NCI-H2196 treated with DMSO at 0.1 percent for 48 hours (cell line): ENCODE measurements around the gene MARCO.
"Not testable (repeated sequence)": the region's sequence is repeated elsewhere in the genome, so short reads cannot be mapped to it uniquely, and the experiment has no call there.

Experiments used
- DNase-seq: peaks from one replicate; lab custom pipeline; 2025; ENCODE audit not compliant: unreplicated experiment; lab: John Stamatoyannopoulos, UW

MARCO gene

GRCh38 chr2:118974103-118974993 is 32.4 kb downstream of the MARCO start:
- no peak for DNase-seq

GRCh38 chr2:118975133-118975532 is 33.1 kb downstream of the MARCO start:
- DNase-seq, result no peak

GRCh38 chr2:118978064-118978463 is 36.1 kb downstream of the MARCO start:
- no peak for DNase-seq

- DNase-seq, result no peak
Measured at GRCh38 chr2:118979152-118979861, 37.3 kb downstream of the MARCO start.

- no peak for DNase-seq
Measured at GRCh38 chr2:118980022-118980421, 38.0 kb downstream of the MARCO start.

GRCh38 chr2:118980573-118980972 is 38.6 kb downstream of the MARCO start:
- DNase-seq, result no peak

DNA sequence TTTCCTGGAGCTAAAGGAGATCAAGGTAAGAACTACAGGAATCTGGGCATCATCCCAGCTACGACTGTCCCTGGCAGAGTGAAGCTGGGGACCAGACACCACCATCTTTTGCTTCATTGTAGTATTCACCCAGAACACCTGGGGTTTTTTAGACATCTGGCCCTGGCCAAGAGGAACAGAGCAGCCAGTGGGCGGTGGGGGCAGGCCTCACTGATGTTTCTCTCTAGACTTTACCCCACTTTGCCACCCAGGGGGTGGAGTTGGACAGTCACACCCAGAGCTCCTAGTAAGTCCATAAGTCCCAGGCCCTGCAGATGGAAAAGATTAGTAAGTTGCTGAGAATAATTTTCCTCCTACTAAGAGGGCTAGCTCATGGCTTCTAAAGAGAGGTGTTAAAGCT is 39.6 kb downstream of the MARCO start:
- DNase-seq, result no peak

GRCh38 chr2:118982039-118982438 is 40.0 kb downstream of the MARCO start:
- DNase-seq, result no peak

DNA sequence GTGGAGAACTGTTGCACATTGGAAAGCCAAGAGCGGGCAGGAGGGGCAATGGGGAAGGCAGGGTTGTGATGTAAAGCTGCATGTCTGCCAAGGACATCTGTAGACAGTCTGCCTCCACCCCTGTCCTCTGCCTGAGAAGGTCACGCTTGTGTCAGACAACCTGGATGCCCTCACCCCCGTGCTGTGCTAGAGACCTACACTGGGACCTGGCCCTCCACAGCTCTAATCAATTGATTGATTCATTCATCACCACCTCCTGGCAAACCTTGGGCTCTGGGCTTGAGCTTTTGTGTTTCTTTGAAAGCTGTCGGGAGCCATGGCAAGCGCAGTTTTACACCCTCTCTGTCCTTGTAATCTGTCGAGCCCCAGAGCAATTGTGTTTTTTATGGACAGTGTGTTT is 41.1 kb downstream of the MARCO start:
- DNase-seq, result no peak

DNA sequence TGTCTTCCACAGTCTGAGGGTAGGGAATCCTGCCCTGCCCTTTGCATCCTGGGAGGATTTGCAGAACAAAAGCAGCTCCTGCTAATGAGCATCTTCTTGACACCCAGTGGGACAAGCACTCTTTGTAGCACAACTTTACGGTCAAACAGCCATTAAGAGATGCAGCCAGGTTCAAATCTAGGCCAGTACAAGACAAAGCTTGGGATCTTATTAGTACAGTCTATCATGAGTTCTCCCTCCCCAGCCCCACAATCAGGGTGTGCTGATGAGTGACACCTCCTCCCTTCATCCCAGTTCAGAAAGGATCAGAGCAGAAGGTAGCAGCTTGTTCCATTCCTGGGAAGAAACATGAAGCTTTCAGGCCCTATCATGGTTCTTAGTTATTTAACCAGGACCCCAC is 41.9 kb downstream of the MARCO start:
- no peak for DNase-seq

DNA sequence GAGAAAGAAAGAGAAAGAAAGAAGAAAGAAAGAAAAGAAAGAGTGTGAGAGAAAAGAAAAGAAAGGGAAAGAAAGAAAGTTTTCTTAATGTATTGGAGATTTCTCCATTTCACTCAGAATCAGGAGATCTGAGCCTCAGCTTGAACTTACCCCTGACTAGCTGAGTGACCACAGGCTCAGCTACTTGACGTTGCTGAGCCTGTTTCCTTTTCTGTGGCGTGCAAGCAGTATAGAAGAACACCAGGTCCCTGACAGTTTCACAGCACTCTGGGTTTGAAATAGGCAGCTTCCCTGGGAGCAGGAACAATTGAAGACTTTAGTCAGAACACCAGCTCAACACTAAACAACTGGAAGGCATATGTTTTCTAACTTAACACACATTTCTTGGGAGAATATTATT is 44.7 kb downstream of the MARCO start:
- DNase-seq, result no peak

DNA sequence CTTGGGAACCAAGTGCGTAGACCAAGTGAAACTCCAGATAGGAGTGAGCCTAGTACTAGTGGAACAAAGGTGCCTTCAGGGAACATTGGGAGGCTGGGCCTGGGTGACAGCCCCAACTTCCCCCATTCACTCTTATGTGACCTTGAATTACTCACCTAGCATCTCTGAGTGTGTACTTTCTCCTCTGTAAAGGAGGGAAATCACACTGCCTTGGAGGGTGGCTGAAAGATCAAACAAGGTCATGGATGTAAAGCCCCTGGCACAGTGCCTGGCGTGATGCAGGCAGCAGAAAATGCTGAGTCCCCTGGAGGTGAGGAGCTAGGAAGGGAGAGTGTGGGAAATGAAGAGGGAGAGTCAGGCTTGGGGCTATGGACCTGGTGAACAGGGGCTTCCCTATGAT is 45.9 kb downstream of the MARCO start:
- no peak for DNase-seq

- DNase-seq, result no peak
Measured at GRCh38 chr2:118988706-118989105, 46.7 kb downstream of the MARCO start.

GRCh38 chr2:118989481-118989880 is 47.5 kb downstream of the MARCO start:
- DNase-seq, result no peak

GRCh38 chr2:118990757-118991545 is 49.0 kb downstream of the MARCO start:
- DNase-seq, result no peak

DNA sequence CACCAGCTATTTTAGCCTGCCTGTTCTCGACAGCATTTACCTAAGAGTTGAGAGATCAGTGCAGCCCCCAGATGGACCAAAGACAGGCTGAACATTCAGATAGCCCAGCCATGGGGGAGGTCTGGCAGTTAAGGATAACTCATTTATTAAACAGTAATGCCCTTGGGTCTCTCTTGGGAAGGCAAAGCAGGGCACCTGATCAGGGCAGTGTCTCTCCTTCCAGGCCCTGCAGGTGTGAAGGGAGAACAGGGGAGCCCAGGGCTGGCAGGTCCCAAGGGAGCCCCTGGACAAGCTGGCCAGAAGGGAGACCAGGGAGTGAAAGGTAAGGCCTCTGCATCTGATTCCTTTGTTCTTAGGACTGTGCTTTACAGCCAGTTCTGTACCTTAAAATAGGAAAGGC is 49.6 kb downstream of the MARCO start:
- DNase-seq, result no peak

DNA sequence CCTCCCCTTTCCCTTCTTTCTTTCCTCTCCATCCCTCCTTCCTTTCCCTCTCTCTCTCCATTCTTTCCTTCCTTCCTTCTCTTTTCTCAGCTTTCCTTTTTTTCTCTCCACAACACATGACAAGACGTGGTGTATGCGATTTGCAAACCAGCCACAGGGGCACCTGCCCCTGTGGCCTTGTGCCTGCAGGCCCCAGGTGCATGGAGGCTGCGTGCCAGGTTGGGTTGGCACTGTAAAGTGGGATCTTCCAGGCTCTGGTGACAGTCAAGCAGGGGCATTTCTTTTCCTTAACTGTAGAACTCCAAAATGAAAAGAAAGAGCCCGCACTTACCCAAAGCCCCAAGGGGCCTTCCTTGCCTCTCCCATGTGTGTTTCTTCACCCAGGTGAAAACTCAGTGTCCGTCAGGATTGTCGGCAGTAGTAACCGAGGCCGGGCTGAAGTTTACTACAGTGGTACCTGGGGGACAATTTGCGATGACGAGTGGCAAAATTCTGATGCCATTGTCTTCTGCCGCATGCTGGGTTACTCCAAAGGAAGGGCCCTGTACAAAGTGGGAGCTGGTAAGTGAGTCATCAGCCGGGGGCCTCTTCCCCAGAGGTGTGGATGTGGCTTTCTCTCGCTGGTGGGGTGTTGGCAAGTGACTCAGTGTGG is 50.9 kb downstream of the MARCO start:
- no peak for DNase-seq

DNA sequence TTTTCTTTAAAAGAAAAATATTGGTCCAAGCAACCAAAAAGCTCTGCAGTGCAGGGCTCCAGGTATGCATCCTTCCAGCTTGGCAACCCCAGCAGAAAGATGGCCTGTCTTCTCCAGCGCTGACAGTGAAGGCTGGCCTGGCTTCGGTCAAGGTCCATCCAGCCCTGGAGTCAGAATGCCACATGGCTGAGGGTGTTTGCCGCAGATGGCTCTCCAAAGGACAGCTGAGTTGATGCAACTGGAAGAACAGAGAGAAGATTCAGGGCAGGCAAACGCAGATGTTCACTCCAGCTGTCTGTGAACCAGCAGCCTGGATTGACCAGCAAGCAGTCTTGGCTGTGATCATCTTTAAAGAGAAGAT is 51.4 kb downstream of the MARCO start:
- no peak for DNase-seq

- no peak for DNase-seq
Measured at GRCh38 chr2:118994172-118994700, 52.2 kb downstream of the MARCO start.

DNA sequence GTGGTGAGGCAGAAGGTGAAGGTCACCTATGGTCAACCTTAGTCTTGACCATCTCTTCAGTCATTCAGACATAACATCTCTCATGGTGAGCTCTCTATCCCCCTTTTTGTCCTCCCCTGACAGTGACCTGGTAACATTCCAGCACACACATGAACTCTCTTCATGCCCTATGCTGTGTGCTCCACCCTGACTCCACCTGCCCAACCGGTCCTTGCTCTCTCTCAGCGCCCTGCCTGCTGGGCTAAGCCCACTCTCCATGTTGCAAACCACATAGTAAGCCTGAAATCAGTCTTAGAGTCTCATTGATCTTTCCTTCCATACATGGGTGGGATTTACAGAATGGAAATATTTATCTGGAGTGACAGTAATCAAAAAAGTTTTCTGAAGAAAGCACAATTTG is 52.8 kb downstream of the MARCO start:
- DNase-seq, result no peak

- not testable (repeated sequence) for DNase-seq
Measured at GRCh38 chr2:119003856-119004255, 61.9 kb downstream of the MARCO start.
